Measurements from ENCODE around the gene PRPS1L1.

The PRPS1L1 gene

GRCh38 chr7:17991866-17992648 is 35.6 kb downstream of the PRPS1L1 start:
- no peak for TF ChIP-seq POLR2AphosphoS5 (IDR thresholded peaks at IDR 0.05; ENCODE audit: low read depth, low read length)
- TF ChIP-seq REST (IDR thresholded peaks at IDR 0.05; ENCODE audit: insufficient read depth in 1 of 2, low read depth in 2 of 2, low read length in 2 of 2), result no peak
- no peak for TF ChIP-seq TAF1 (IDR thresholded peaks at IDR 0.05; ENCODE audit: borderline replicate concordance, insufficient read depth, low read length)
- no peak for TF ChIP-seq SIN3A (IDR thresholded peaks at IDR 0.05; ENCODE audit: borderline replicate concordance, insufficient read depth, low read length)
- no peak for TF ChIP-seq FOXP2 (optimal IDR thresholded peaks at IDR 0.05; ENCODE audit: borderline replicate concordance, extremely low read depth, extremely low read length, insufficient read depth)

- TF ChIP-seq FOXP2 (optimal IDR thresholded peaks at IDR 0.05; ENCODE audit: borderline replicate concordance, extremely low read depth, extremely low read length, insufficient read depth) (no peak), TAF1 (IDR thresholded peaks at IDR 0.05; ENCODE audit: borderline replicate concordance, insufficient read depth, low read length) (no peak), SIN3A (IDR thresholded peaks at IDR 0.05; ENCODE audit: borderline replicate concordance, insufficient read depth, low read length) (no peak), POLR2AphosphoS5 (IDR thresholded peaks at IDR 0.05; ENCODE audit: low read depth, low read length) (no peak), REST (IDR thresholded peaks at IDR 0.05; ENCODE audit: insufficient read depth in 1 of 2, low read depth in 2 of 2, low read length in 2 of 2) (no peak)
Observed at GRCh38 chr7:17990761-17991160, 36.9 kb downstream of the PRPS1L1 start.

- no peak for TF ChIP-seq TAF1 (IDR thresholded peaks at IDR 0.05; ENCODE audit: borderline replicate concordance, insufficient read depth, low read length)
- no peak for TF ChIP-seq POLR2AphosphoS5 (IDR thresholded peaks at IDR 0.05; ENCODE audit: low read depth, low read length)
- TF ChIP-seq SIN3A (IDR thresholded peaks at IDR 0.05; ENCODE audit: borderline replicate concordance, insufficient read depth, low read length), result no peak
- no peak for TF ChIP-seq REST (IDR thresholded peaks at IDR 0.05; ENCODE audit: insufficient read depth in 1 of 2, low read depth in 2 of 2, low read length in 2 of 2)
- no peak for TF ChIP-seq FOXP2 (optimal IDR thresholded peaks at IDR 0.05; ENCODE audit: borderline replicate concordance, extremely low read depth, extremely low read length, insufficient read depth)
Observed at GRCh38 chr7:17989546-17989945, 38.1 kb downstream of the PRPS1L1 start.

- TF ChIP-seq POLR2AphosphoS5 (IDR thresholded peaks at IDR 0.05; ENCODE audit: low read depth, low read length) (no peak), TAF1 (IDR thresholded peaks at IDR 0.05; ENCODE audit: borderline replicate concordance, insufficient read depth, low read length) (no peak), REST (IDR thresholded peaks at IDR 0.05; ENCODE audit: insufficient read depth in 1 of 2, low read depth in 2 of 2, low read length in 2 of 2) (no peak), SIN3A (IDR thresholded peaks at IDR 0.05; ENCODE audit: borderline replicate concordance, insufficient read depth, low read length) (no peak), FOXP2 (optimal IDR thresholded peaks at IDR 0.05; ENCODE audit: borderline replicate concordance, extremely low read depth, extremely low read length, insufficient read depth) (no peak)
Observed at GRCh38 chr7:17988858-17989257, 38.8 kb downstream of the PRPS1L1 start.
